ENCODE results near the gene CNTNAP2.

- TF ChIP-seq CTCF (IDR thresholded peaks at IDR 0.05) = no peak
- no peak for TF ChIP-seq POLR2A (IDR thresholded peaks at IDR 0.05)
Observed at GRCh38 chr7:147912291-147912690, 1795.7 kb downstream of the CNTNAP2 start.

Data from heart left ventricle (tissue), 13 donors.